HG03095 (cell line): ENCODE data around the gene BATF2.
A peak's percentile ranks its signal among the peaks of the same experiment; 100 is the strongest.
"Not testable (repeated sequence)": the region's sequence is repeated elsewhere in the genome, so short reads cannot be mapped to it uniquely, and the experiment has no call there.

Source experiments
- ATAC-seq: cut with Tn5 transposase; IDR thresholded peaks from one replicate; pipeline ENCODE4 v1.9.1; 2021; ENCODE audit warnings: moderate library complexity; ENCODE audit not compliant: unreplicated experiment

Gene BATF2

GRCh38 chr11:65013888-65014725 is 17.3 kb upstream of the BATF2 start, which contains the start of gene ARL2:
Gene ARL2 (plus strand): TSS chr11:65014160. CDS start chr11:65014208, 48 bp downstream.
- peak; percentile 65 for ATAC-seq

- ATAC-seq: peak; percentile 71
These were observed 16.5 kb upstream of the BATF2 start for GRCh38 chr11:65013130-65013887.

- ATAC-seq: no peak
These were observed 12.1 kb upstream of the BATF2 start for GRCh38 chr11:65008873-65009272.

GRCh38 chr11:65008016-65008415 is 11.2 kb upstream of the BATF2 start:
- ATAC-seq: no peak

GRCh38 chr11:65003968-65004367 is 7.2 kb upstream of the BATF2 start:
- ATAC-seq: not testable (repeated sequence)

GRCh38 chr11:65003282-65003681 is 6.5 kb upstream of the BATF2 start:
- ATAC-seq: no peak

- no peak for ATAC-seq
These were observed 5.9 kb upstream of the BATF2 start for GRCh38 chr11:65002706-65003105.

- ATAC-seq: no peak
These were observed 2.7 kb upstream of the BATF2 start for GRCh38 chr11:64999478-64999877.

- ATAC-seq: no peak
These were observed 2.1 kb upstream of the BATF2 start for GRCh38 chr11:64998690-64999431.

GRCh38 chr11:64998141-64998540 is 1.4 kb upstream of the BATF2 start:
- no peak for ATAC-seq

- ATAC-seq: no peak
These were observed 453 bp downstream of the BATF2 start for GRCh38 chr11:64996327-64996709.

GRCh38 chr11:64994318-64994717 is 2.5 kb downstream of the BATF2 start:
- ATAC-seq: no peak

- ATAC-seq: no peak
These were observed 6.4 kb downstream of the BATF2 start for GRCh38 chr11:64990222-64990923.

- ATAC-seq: no peak
These were observed 7.4 kb downstream of the BATF2 start for GRCh38 chr11:64989416-64989815.

- no peak for ATAC-seq
These were observed 8.5 kb downstream of the BATF2 start for GRCh38 chr11:64987998-64988854.

- not testable (repeated sequence) for ATAC-seq
These were observed 13.4 kb downstream of the BATF2 start for GRCh38 chr11:64983339-64983738.

GRCh38 chr11:64976651-64977050 is 20.1 kb downstream of the BATF2 start:
- ATAC-seq: no peak

GRCh38 chr11:64974124-64974523 is 22.6 kb downstream of the BATF2 start:
- no peak for ATAC-seq

GRCh38 chr11:64971421-64972233 is 25.1 kb downstream of the BATF2 start, which contains the start of gene MAJIN:
Gene MAJIN (minus strand): TSS chr11:64972108. CDS start chr11:64959405, 12,703 bp downstream.
- ATAC-seq: no peak
